Upper lobe of left lung (tissue), 4 donors: Measurements from ENCODE around the gene GBX2.

Source experiments
- CTCF ChIP-seq, 6 experiments: fragments of 450-650 bp in 4 of 6; fragments of 200-600 bp in 2 of 6; sonication (generic) in 2 of 6; IDR thresholded peaks; one replicate each; pipeline ENCODE4 v1.5.1; 2016 to 2019; ENCODE audit warnings: antibody characterized with exemption in 6 of 6
- EP300 ChIP-seq, 4 donors: sonication (generic); formaldehyde crosslinking; IDR thresholded peaks; one replicate each; pipeline ENCODE4 v1.5.1; 2017; ENCODE audit warnings: antibody characterized with exemption in 4 of 4, control low read depth in 2 of 4
- POLR2A ChIP-seq, 4 donors: fragments of 450-650 bp; IDR thresholded peaks; one replicate each; pipeline ENCODE4 v1.5.1; 2016 to 2017; ENCODE audit warnings: antibody characterized with exemption in 4 of 4, mild to moderate bottlenecking in 2 of 4
- POLR2AphosphoS5 ChIP-seq, 2 donors: sonication (generic); formaldehyde crosslinking; IDR thresholded peaks; one replicate each; pipeline ENCODE4 v1.5.1; 2017; ENCODE audit warnings: antibody characterized with exemption in 2 of 2

GRCh38 chr2:236162882-236163470, 5.2 kb downstream of the GBX2 start:
- TF ChIP-seq EP300 (IDR thresholded peaks at IDR 0.05) (no peak), CTCF (IDR thresholded peaks at IDR 0.05) (no peak), POLR2A (IDR thresholded peaks at IDR 0.05) (no peak), POLR2AphosphoS5 (IDR thresholded peaks at IDR 0.05) (no peak)
